RWPE1 (cell line): ENCODE measurements around the gene SAMD7.

Experiments
- CTCF ChIA-PET: fragments of 350-600 bp; sonication (Branson Sonifier 250); formaldehyde crosslinking; extraction: SDS; loops from one replicate; lab custom pipeline; 2021; lab: Yijun Ruan, JAX
- POLR2A ChIA-PET: fragments of 400-600 bp; formaldehyde crosslinking; extraction: SDS; loops from one replicate; lab custom pipeline; 2020; ENCODE audit warnings: antibody characterized with exemption; ENCODE audit not compliant: low non-redundant PET; lab: Yijun Ruan, JAX
- DNase-seq: peaks from one replicate; pipeline ENCODE4 v3.0.0; 2012; ENCODE audit warnings: low spot score
- H3K27ac ChIP-seq: fragments of 450-650 bp; 2 replicates; pipeline ENCODE4 v1.5.1; 2017
- TF ChIP-seq, protein P1 (sequence below): fragments of 450-650 bp; conservative IDR thresholded peaks from 2 replicates; pipeline ENCODE4 v1.5.1; 2017; ENCODE audit warnings: low read depth, mild to moderate bottlenecking

Gene SAMD7

DNA sequence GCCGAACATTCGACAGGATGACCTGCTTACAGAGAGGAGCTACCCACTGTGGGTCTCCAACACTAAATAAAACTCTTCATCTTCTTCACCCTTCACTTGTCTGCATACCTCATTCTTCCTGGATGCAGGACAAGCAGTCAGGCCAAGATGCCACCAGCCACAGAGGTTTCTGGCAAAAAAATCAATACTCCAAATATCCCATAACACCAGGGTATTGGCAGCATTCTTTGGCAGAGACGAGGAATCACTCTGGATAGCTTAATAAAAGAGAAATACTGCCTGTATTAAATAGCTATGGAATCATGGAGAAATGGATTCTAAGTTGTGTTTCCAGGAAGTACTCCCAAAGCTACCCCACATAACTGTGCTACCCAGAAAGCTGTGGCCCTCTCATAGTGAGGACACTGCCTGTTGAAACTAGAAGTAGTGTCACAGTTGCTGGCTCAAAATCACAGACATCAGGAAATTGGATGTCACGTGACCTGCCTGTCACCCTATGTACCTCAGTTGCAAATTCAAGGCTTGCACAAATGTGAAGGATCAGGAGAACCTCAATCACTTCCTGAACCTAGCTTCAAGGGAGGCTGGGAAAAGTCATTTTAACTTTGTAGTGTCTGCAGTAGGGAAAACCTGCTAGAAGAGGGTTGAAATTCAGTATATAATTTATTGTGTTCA lies 30.7 kb upstream of the SAMD7 start:
- ChIA-PET CTCF (interaction anchor here (0.6 to 0.7 kb wide), 2 partner anchors 18 to 89 kb away, joined by 3 to 6 read pairs; no protein-coding TSS in a partner anchor), POLR2A (no interaction called here)
- no peak for DNase-seq
- TF ChIP-seq, protein P1, sequence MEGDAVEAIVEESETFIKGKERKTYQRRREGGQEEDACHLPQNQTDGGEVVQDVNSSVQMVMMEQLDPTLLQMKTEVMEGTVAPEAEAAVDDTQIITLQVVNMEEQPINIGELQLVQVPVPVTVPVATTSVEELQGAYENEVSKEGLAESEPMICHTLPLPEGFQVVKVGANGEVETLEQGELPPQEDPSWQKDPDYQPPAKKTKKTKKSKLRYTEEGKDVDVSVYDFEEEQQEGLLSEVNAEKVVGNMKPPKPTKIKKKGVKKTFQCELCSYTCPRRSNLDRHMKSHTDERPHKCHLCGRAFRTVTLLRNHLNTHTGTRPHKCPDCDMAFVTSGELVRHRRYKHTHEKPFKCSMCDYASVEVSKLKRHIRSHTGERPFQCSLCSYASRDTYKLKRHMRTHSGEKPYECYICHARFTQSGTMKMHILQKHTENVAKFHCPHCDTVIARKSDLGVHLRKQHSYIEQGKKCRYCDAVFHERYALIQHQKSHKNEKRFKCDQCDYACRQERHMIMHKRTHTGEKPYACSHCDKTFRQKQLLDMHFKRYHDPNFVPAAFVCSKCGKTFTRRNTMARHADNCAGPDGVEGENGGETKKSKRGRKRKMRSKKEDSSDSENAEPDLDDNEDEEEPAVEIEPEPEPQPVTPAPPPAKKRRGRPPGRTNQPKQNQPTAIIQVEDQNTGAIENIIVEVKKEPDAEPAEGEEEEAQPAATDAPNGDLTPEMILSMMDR, result no peak
- no peak overlapping the region for H3K27ac ChIP-seq

DNA sequence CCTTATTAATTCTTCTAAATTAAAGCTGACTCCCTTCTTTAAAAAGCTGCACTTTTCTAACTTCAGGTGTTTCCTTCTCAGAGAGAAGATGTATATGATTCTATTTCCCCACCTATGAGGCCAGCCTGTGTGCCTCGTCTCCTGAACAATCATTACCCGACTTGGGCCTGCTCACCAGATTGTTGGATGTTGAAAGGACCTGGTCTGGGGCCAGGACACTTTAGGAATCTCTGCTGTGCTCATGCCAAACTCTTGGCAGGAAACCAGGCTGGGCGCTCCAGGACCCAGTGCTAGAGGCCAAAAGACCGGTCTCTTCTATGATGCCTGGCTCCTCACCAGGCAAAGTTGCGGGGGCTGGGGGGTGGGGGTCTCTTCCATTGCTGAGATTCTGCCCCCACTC lies 24.7 kb upstream of the SAMD7 start:
- TF ChIP-seq, protein P1, result no peak
- ChIA-PET CTCF (no interaction called here), POLR2A (no interaction called here)
- no peak overlapping the region for H3K27ac ChIP-seq
- DNase-seq, result no peak

DNA sequence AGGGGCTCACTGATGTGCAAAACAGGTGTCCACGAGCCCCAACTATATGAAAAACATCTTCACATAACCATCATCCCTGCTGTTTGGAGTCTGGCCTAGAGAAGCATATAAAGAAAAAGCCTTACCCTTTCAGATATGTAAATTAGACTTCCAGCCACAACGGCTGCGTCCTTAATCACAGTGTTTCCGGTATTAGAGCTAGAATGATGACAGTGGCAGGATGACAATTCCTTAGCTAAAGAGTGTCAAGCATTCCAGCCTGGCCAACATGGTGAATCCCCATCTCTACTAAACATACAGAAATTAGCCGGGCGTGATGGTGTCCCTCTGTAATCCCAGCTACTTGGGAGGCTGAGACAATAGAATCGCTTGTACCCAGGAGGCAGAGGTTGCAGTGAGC lies 19.5 kb upstream of the SAMD7 start:
- TF ChIP-seq, protein P1, result no peak
- DNase-seq, result no peak
- POLR2A ChIA-PET, result no interaction called here
- CTCF ChIA-PET, result no interaction called here
- no peak overlapping the region for H3K27ac ChIP-seq

DNA sequence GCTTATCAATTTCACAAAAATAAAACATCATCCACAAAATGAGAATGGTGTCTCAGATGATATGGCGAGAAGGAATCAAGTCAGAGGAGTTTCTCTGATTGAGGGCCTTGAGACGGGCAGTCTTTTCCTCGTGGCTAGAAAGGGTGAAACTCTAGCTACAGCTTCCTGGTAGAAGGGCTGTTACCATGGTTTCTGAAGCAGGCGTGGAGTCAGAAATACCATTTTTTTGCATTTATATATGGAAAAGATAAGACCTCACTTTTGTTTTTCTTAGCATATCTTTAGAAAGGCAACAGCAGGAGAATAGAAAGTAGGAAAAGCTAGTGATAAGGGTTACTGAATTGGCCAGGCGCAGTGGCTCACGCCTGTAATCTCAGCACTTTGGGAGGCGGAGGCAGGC lies 17.3 kb upstream of the SAMD7 start:
- ChIA-PET POLR2A (no interaction called here), CTCF (no interaction called here)
- no peak overlapping the region for H3K27ac ChIP-seq
- TF ChIP-seq, protein P1, result no peak
- no peak for DNase-seq

DNA sequence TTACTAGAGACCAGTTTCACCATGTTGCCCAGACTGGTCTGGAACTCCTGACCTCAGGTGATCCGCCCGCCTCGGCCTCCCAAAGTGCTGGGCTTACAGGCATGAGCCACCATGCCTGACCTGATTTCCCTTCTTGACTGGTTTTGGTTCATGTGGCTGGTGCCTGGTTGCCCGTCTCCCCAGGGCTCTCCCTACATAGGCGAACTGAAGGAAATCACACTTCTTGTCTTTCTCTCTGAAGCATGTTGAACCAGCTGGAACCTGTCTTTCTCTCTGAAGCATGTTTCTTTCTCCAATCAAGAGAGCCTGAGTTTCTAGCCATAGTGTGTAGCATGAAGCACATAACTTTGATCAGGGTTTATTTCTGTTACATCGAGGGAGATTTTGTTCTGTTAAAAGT lies 16.3 kb upstream of the SAMD7 start:
- CTCF ChIA-PET, result no interaction called here
- POLR2A ChIA-PET, result no interaction called here
- TF ChIP-seq, protein P1, result no peak
- no peak overlapping the region for H3K27ac ChIP-seq
- DNase-seq, result no peak

DNA sequence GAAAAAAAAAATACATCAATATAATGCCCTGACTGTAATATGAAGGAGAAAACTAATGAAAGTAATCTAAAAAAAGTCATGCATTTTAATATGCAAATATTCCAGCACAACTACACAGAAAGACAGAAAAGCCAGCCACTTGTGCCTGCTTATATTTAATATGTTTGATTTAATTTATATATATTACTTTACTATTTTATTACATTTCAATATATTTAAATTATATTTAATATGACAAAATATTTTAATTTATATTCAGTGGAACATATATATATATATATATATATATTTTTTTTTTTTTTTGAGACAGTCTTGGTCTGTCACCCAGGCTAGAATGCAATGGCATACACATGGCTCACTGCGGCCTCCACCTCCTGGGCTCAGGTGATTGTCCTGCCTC lies 14.1 kb upstream of the SAMD7 start:
- no peak for DNase-seq
- POLR2A ChIA-PET, result no interaction called here
- CTCF ChIA-PET, result no interaction called here
- H3K27ac ChIP-seq, result no peak overlapping the region
- TF ChIP-seq, protein P1, result no peak
